ENCODE data around the gene SLC1A5. TPM values are rescaled to one million over a fixed set of nuclear protein-coding genes. Genes with fewer than 3 reads are reported as not detected.

SLC1A5 gene
- total and polyA plus RNA-seq, 2 donors (not counting 3 experiments of a cell fraction or from before 2014, with no cell fraction given), result 114 TPM

DNA sequence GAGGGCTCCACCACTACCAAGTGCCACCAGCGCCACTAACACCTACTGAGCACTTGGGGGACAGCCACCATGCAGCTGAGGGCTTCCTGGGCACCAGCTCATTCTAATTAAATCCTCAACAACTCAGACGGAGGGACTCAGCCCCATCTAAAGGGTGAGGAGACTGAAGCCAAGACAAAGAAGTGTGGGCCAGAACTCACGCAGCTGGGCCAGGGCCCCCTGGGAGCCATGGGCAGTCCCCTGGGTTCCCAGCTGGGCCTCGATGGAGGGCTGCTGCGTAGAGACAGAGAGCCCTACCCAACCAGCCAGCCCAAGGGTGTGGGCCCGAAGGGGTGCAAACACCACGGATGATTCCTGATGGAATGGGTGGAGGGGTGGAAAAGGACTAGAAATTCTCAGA is 58.7 kb downstream of the SLC1A5 start:
- no peak for FAIRE-seq
- no peaks in the 10 kb centered on the region for H3K9me3 ChIP-seq (replicated peaks; ENCODE audit: control insufficient read depth, insufficient read depth, low read length)
- H2AFZ ChIP-seq (ENCODE audit: low read depth, low read length), result no peak overlapping the region
- H3K27me3 ChIP-seq (ENCODE audit: control insufficient read depth in 2 of 2, insufficient read depth in 2 of 2, low read length in 2 of 2), result no peaks in the 10 kb centered on the region
- no peaks in the 10 kb centered on the region for H4K20me1 ChIP-seq (replicated peaks; ENCODE audit: control insufficient read depth, extremely low read depth, insufficient read depth, low read length)
- no peak for TF ChIP-seq FOS (IDR thresholded peaks at IDR 0.05; ENCODE audit: borderline replicate concordance, insufficient read depth, low read length)
- TF ChIP-seq MYC (IDR thresholded peaks at IDR 0.05; ENCODE audit: low read depth, low read length), result no peak
- no peak for TF ChIP-seq CTCF (IDR thresholded peaks at IDR 0.05; ENCODE audit: extremely low read depth in 1 of 2, insufficient read depth in 1 of 2, low read depth in 1 of 2, low read length in 2 of 2)
- TF ChIP-seq JUN (IDR thresholded peaks at IDR 0.05; ENCODE audit: borderline replicate concordance, insufficient read depth, insufficient read length, low read depth), result no peak
- TF ChIP-seq GATA2 (IDR thresholded peaks at IDR 0.05; ENCODE audit: insufficient read depth, insufficient read length, low read depth, low read length), result no peak
- no peak for TF ChIP-seq POLR2A (IDR thresholded peaks at IDR 0.05; ENCODE audit: low read depth, low read length)
- no peak for TF ChIP-seq EZH2 (IDR thresholded peaks at IDR 0.05; ENCODE audit: borderline replicate concordance, low read depth, low read length, severe bottlenecking)
- TF ChIP-seq POLR2AphosphoS5 (IDR thresholded peaks at IDR 0.05; ENCODE audit: insufficient read depth, low read depth, low read length), result no peak
- TF ChIP-seq, protein P1, sequence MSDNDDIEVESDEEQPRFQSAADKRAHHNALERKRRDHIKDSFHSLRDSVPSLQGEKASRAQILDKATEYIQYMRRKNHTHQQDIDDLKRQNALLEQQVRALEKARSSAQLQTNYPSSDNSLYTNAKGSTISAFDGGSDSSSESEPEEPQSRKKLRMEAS (IDR thresholded peaks at IDR 0.05; ENCODE audit: insufficient read depth, insufficient read length), result no peak
- H3K4me2 ChIP-seq (ENCODE audit: insufficient read depth, low read length), result no peak overlapping the region
- CTCF ChIA-PET, result interaction anchor here (1.1 to 5.8 kb wide), 11 partner anchors 12 to 111 kb away, joined by 3 to 95 read pairs (median 7); partner anchors contain the start of gene PRKD2
- peaks cover 37% of the 10 kb centered on the region for H3K79me2 ChIP-seq (ENCODE audit: control insufficient read depth, insufficient read depth, low read length)
- no TSS peak for BruUV-seq (replicated peaks)
- H3K9ac ChIP-seq (replicated peaks; ENCODE audit: extremely low read depth, insufficient read depth, low read length), result no peak overlapping the region
- H3K4me3 ChIP-seq (replicated peaks in 1 of 3; ENCODE audit: insufficient read depth in 1 of 3, low read depth in 1 of 3, low read length in 3 of 3), result no peak overlapping the region
- no peak overlapping the region for H3K27ac ChIP-seq (ENCODE audit: insufficient read depth, low read depth, low read length)
- POLR2A ChIA-PET, result interaction anchor here (2.3 kb wide), 1 partner anchor 15 kb away, joined by 11 read pairs; no protein-coding TSS in a partner anchor
- intact Hi-C loops (cut with micrococcal nuclease) (loop anchor here (2.0 kb wide), 2 partner anchors 33 to 115 kb away; no protein-coding TSS in a partner anchor), dilution Hi-C loops (cut with MboI; ENCODE audit: extremely low pct_ligation_motif_present, low sequenced_read_pairs) (no loop called here)
- H3K36me3 ChIP-seq (ENCODE audit: control insufficient read depth in 2 of 2, extremely low read depth in 1 of 2, insufficient read depth in 2 of 2, low read length in 2 of 2), result peaks cover 12 to 47% of the 10 kb centered on the region in 2 experiments
- no peak for DNase-seq (ENCODE audit: low read depth, low spot score)
- peaks cover 64% of the 10 kb centered on the region for H3K4me1 ChIP-seq (ENCODE audit: control insufficient read depth, extremely low read depth, insufficient read depth, low read length)
- H3K9me1 ChIP-seq (replicated peaks; ENCODE audit: control insufficient read depth, extremely low read depth, insufficient read depth, low read length), result no peaks in the 10 kb centered on the region

Measured in endothelial cell of umbilical vein (primary cell).